Endothelial cell of umbilical vein (primary cell): ENCODE measurements around the gene CD63.
A peak's percentile ranks its signal among the peaks of the same experiment; 100 is the strongest.

Experiments
- CTCF ChIP-seq, 2 donors: IDR thresholded peaks; 1 replicate in 1 of 2; 2 replicates in 1 of 2; pipeline ENCODE4 v1.5.1; 2011; ENCODE audit warnings: low read length in 2 of 2, mild to moderate bottlenecking in 2 of 2, moderate library complexity in 2 of 2, control low read depth in 1 of 2, inconsistent platforms in 1 of 2, low read depth in 1 of 2; ENCODE audit not compliant: insufficient read depth in 1 of 2; ENCODE audit errors: extremely low read depth in 1 of 2
- EZH2 ChIP-seq: IDR thresholded peaks from 2 replicates; pipeline ENCODE4 v1.6.1; 2012; ENCODE audit warnings: borderline replicate concordance, low read depth, mild to moderate bottlenecking, moderate library complexity, low read length, inconsistent platforms; ENCODE audit not compliant: severe bottlenecking
- GATA2 ChIP-seq: IDR thresholded peaks from 2 replicates; pipeline ENCODE4 v1.7.0; 2011; ENCODE audit warnings: low read depth, mild to moderate bottlenecking, moderate library complexity, mixed read lengths, low read length; ENCODE audit not compliant: insufficient read length, insufficient read depth
- JUN ChIP-seq: IDR thresholded peaks from 2 replicates; pipeline ENCODE4 v1.6.1; 2011; ENCODE audit warnings: borderline replicate concordance, low read depth; ENCODE audit not compliant: insufficient read length, insufficient read depth
- MAX ChIP-seq: IDR thresholded peaks from 2 replicates; pipeline ENCODE4 v1.6.1; 2011; ENCODE audit not compliant: insufficient read depth, insufficient read length
- MYC ChIP-seq: IDR thresholded peaks from one replicate; pipeline ENCODE4 v1.6.1; 2011; ENCODE audit warnings: mild to moderate bottlenecking, low read depth, low read length
- POLR2A ChIP-seq: IDR thresholded peaks from 2 replicates; pipeline ENCODE4 v1.6.1; 2012; ENCODE audit warnings: low read depth, mild to moderate bottlenecking, control low read depth, low read length
- POLR2AphosphoS5 ChIP-seq: IDR thresholded peaks from 2 replicates; pipeline ENCODE4 v1.6.1; 2012; ENCODE audit warnings: low read depth, mild to moderate bottlenecking, control low read depth, low read length, moderate library complexity; ENCODE audit not compliant: insufficient read depth

GRCh38 chr12:55715833-55716581 lies 12.8 kb downstream of the CD63 start, which contains the start of gene BLOC1S1:
- TF ChIP-seq CTCF (IDR thresholded peaks at IDR 0.05; ENCODE audit: extremely low read depth in 1 of 2, insufficient read depth in 1 of 2, low read depth in 1 of 2, low read length in 2 of 2) (no peak), POLR2A (no peak), MAX (peak; percentile 94), GATA2 (no peak), JUN (no peak), POLR2AphosphoS5 (peak; percentile 63), EZH2 (no peak), MYC (no peak)
